Thoracic aorta (tissue), 2 donors: ENCODE measurements around the gene RASSF1. TPM values are rescaled to one million over a fixed set of nuclear protein-coding genes. Genes with fewer than 3 reads are reported as not detected.

ENCODE experiments used
- ATAC-seq: fragments of 150-250 bp; one replicate; pipeline ENCODE4 v1.8.0; 2017; ENCODE audit warnings: low read depth; ENCODE audit not compliant: insufficient number of reproducible peaks, low FRiP score
- DNase-seq: peaks from one replicate; pipeline ENCODE4 v3.0.0-alpha.2; 2020; ENCODE audit warnings: low spot score
- H3K27ac ChIP-seq, 2 donors: fragments of 200-600 bp; sonication (generic); 1 replicate in 1 of 2; 2 replicates in 1 of 2; pipeline ENCODE4 v1.5.1; 2016; ENCODE audit warnings: mild to moderate bottlenecking in 2 of 2, moderate library complexity in 2 of 2
- H3K27me3 ChIP-seq: fragments of 200-600 bp; sonication (generic); replicated peaks from 2 replicates; pipeline ENCODE4 v1.6.0; 2016; ENCODE audit warnings: mild to moderate bottlenecking; ENCODE audit not compliant: insufficient read depth
- H3K36me3 ChIP-seq: fragments of 200-600 bp; sonication (generic); one replicate; pipeline ENCODE4 v1.5.1; 2016
- H3K4me1 ChIP-seq, 2 donors: fragments of 200-600 bp; sonication (generic); 1 replicate in 1 of 2; 2 replicates in 1 of 2; pipeline versions ENCODE4 v1.5.1 to v1.6.0; 2016; ENCODE audit warnings: low read depth in 2 of 2, mild to moderate bottlenecking in 1 of 2; ENCODE audit not compliant: control insufficient read depth in 1 of 2
- H3K4me3 ChIP-seq: fragments of 200-600 bp; sonication (generic); 2 replicates; pipeline ENCODE4 v1.5.1; 2016; ENCODE audit warnings: mild to moderate bottlenecking
- H3K9me3 ChIP-seq: fragments of 200-600 bp; sonication (generic); 2 replicates; pipeline ENCODE4 v1.5.1; 2016
- CTCF ChIP-seq: fragments of 200-600 bp; sonication (generic); IDR thresholded peaks from one replicate; pipeline ENCODE4 v1.5.1; 2019; ENCODE audit warnings: antibody characterized with exemption
- total RNA-seq, 2 donors: library from RNA; depleted of rRNA; stranded (reverse); fragments of >200 nt; gene quantifications; one replicate each; pipeline versions ENCODE4 v1.1.0 to v1.2.3, GENCODE V29; 2016

RASSF1 gene
- total RNA-seq, 2 donors from 2014 or later: 45.2 to 72.2 TPM

- ATAC-seq (peak; percentile 27), DNase-seq (no peak)
- Histone ChIP-seq H3K4me3 (peak overlapping the region; percentile 92), H3K4me1 (peaks cover 11 to 29% of the 10 kb centered on the region in 2 donors), H3K27me3 (no peaks in the 10 kb centered on the region), H3K9me3 (no peaks in the 10 kb centered on the region), H3K36me3 (peaks cover 14% of the 10 kb centered on the region), H3K27ac (peak overlapping the region; percentile 88 to 91)
- no peak for TF ChIP-seq CTCF
Observed at GRCh38 chr3:50293079-50293801, 47.4 kb downstream of the RASSF1 start.

- ATAC-seq: peak; percentile 93
- TF ChIP-seq CTCF: no peak
- Histone ChIP-seq H3K9me3 (no peaks in the 10 kb centered on the region), H3K4me1 (peaks cover 8 to 21% of the 10 kb centered on the region in 2 donors), H3K36me3 (peaks cover 22% of the 10 kb centered on the region), H3K4me3 (peak within 1 kb of the TSS; percentile 92), H3K27me3 (no peaks in the 10 kb centered on the region), H3K27ac (peak within 1 kb of the TSS; percentile 88 to 91)
- peak; percentile 87 for DNase-seq
Observed at GRCh38 chr3:50292159-50293078, 48.2 kb downstream of the RASSF1 start, which contains the start of gene IFRD2. Gene IFRD2, minus strand, starts transcription at chr3:50292429. Its CDS starts 155 bp downstream, at chr3:50292274.

GRCh38 chr3:50290161-50290641 is 50.4 kb downstream of the RASSF1 start:
- Histone ChIP-seq H3K4me1 (peaks cover 8 to 21% of the 10 kb centered on the region in 2 donors), H3K4me3 (no peak overlapping the region), H3K36me3 (peaks cover 27% of the 10 kb centered on the region), H3K27me3 (no peaks in the 10 kb centered on the region), H3K9me3 (no peaks in the 10 kb centered on the region), H3K27ac (no peak overlapping the region)
- no peak for TF ChIP-seq CTCF
- DNase-seq (no peak), ATAC-seq (no peak)

- no peak for DNase-seq
- H3K4me3 ChIP-seq: no peak overlapping the region
- no peak for TF ChIP-seq CTCF
- ATAC-seq: no peak
- H3K27ac ChIP-seq: no peak overlapping the region
- H3K9me3 ChIP-seq: no peaks in the 10 kb centered on the region
- H3K27me3 ChIP-seq: no peaks in the 10 kb centered on the region
- H3K36me3 ChIP-seq: peaks cover 27% of the 10 kb centered on the region
- H3K4me1 ChIP-seq: peaks cover 8 to 21% of the 10 kb centered on the region in 2 donors
Observed at GRCh38 chr3:50289130-50289529, 51.5 kb downstream of the RASSF1 start.
